ENCODE results near the gene THEMIS.

DNA sequence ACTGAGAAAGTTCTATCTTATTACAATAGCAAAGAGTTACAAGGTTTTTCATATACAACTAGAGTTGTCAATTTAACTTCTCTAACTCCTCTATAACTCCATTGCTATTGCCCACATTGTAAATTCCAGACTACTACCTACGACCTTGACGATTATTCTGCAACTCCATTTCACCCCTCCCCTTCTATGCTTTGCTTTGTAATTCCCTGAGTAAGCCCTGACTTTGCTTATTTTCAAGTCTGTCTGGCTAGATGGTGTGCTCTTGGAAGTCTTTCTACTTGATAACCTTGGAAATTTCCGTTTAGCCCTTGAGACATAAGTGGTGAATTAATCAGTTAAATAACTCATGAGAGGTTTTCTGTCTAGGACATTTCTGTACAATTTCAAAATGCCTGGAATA, 162.4 kb downstream of the THEMIS start:
- TF ChIP-seq YY1 (IDR thresholded peaks at IDR 0.05; ENCODE audit: insufficient read depth, insufficient read length) (no peak), ZNF274 (IDR thresholded peaks at IDR 0.05; ENCODE audit: low read depth, low read length) (no peak), SUZ12 (IDR thresholded peaks at IDR 0.05; ENCODE audit: extremely low read depth, insufficient read depth, insufficient read length) (no peak)
